Activated CD8-positive, alpha-beta T cell treated with anti-CD3 and anti-CD28 coated beads for 36 hours (primary cell): ENCODE results near the gene FAM221A. TPM values are rescaled to one million over a fixed set of nuclear protein-coding genes. Genes with fewer than 3 reads are reported as not detected.

Experiments used
- ATAC-seq: fragments of 200-7000 bp; cut with Tn5 transposase; one replicate; pipeline ENCODE4 v1.10.0; 2021; ENCODE audit warnings: mild to moderate bottlenecking, moderate library complexity
- CTCF ChIA-PET: fragments of 350-600 bp; sonication (Branson Sonifier 250); formaldehyde crosslinking; loops from one replicate; lab custom pipeline; 2021; ENCODE audit warnings: antibody characterized with exemption; lab: Charles Lee
- POLR2A ChIA-PET: fragments of 350-600 bp; sonication (Branson Sonifier 250); formaldehyde crosslinking; loops from one replicate; lab custom pipeline; 2021; ENCODE audit warnings: antibody characterized with exemption; lab: Charles Lee
- DNase-seq: peaks from one replicate; pipeline ENCODE4 v3.0.0-alpha.2; 2020
- H3K27ac Mint-ChIP-seq: one replicate; pipeline ENCODE4 v1.8.0; 2021; ENCODE audit warnings: mild to moderate bottlenecking, mixed read lengths
- H3K27me3 Mint-ChIP-seq: one replicate; pipeline ENCODE4 v1.8.0; 2021; ENCODE audit warnings: mixed read lengths
- H3K36me3 Mint-ChIP-seq: one replicate; pipeline ENCODE4 v1.8.0; 2021; ENCODE audit warnings: low read depth, mixed read lengths
- H3K4me1 Mint-ChIP-seq: one replicate; pipeline ENCODE4 v1.8.0; 2021; ENCODE audit warnings: low read depth, mixed read lengths
- H3K4me3 Mint-ChIP-seq: one replicate; pipeline ENCODE4 v1.8.0; 2021; ENCODE audit warnings: mild to moderate bottlenecking, moderate library complexity, mixed read lengths
- H3K9me3 Mint-ChIP-seq: one replicate; pipeline ENCODE4 v1.8.0; 2021; ENCODE audit warnings: mixed read lengths
- intact Hi-C: fragments of 100-400 bp; cut with micrococcal nuclease; formaldehyde crosslinking; loops from one replicate; pipeline ENCODE4 v1.10.0; 2022
- total RNA-seq, 2 experiments: library from RNA; stranded (reverse); gene quantifications; one replicate each; pipeline ENCODE4 v1.2.3, GENCODE V29; 2021
- TF ChIP-seq, protein P1 (sequence below): fragments of 200-600 bp; IDR thresholded peaks from one replicate; pipeline ENCODE4 v1.8.0; 2022; ENCODE audit warnings: antibody characterized with exemption, mild to moderate bottlenecking

Gene FAM221A, protein sequence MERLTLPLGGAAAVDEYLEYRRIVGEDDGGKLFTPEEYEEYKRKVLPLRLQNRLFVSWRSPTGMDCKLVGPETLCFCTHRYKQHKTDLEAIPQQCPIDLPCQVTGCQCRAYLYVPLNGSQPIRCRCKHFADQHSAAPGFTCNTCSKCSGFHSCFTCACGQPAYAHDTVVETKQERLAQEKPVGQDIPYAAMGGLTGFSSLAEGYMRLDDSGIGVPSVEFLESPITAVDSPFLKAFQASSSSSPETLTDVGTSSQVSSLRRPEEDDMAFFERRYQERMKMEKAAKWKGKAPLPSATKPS
- 1 to 10 TPM; 7.5 to 7.7 TPM for total RNA-seq

DNA sequence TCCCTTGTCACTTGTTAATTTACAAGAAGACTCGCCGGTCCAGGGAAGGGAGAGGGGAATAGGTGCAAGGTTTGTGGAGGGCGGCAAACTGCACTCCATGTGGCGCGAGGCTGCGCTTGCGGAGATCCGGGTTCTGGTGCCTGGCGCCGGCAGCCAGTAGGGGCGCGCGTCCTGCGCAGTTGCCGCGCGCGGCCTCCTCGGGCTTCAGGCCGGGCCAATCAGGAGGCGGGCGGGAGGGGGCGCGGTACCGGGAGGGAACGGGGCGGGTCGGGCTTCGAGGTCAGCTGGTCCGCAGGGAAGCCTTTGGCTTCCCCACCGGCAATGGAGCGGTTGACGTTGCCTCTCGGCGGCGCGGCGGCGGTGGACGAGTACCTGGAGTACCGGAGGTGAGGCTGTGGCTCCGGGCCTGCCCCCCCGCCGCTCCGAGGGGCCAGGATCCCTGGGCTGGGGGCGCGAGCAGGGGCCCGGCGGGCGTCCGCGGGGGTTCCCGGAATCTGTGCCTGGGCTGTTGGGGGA, at the start of gene FAM221A:
Gene FAM221A, plus strand, starts transcription at position 302 of the 516 bp plus-strand sequence. Its CDS starts 20 bp downstream, at position 322.
- TF ChIP-seq, protein P1, sequence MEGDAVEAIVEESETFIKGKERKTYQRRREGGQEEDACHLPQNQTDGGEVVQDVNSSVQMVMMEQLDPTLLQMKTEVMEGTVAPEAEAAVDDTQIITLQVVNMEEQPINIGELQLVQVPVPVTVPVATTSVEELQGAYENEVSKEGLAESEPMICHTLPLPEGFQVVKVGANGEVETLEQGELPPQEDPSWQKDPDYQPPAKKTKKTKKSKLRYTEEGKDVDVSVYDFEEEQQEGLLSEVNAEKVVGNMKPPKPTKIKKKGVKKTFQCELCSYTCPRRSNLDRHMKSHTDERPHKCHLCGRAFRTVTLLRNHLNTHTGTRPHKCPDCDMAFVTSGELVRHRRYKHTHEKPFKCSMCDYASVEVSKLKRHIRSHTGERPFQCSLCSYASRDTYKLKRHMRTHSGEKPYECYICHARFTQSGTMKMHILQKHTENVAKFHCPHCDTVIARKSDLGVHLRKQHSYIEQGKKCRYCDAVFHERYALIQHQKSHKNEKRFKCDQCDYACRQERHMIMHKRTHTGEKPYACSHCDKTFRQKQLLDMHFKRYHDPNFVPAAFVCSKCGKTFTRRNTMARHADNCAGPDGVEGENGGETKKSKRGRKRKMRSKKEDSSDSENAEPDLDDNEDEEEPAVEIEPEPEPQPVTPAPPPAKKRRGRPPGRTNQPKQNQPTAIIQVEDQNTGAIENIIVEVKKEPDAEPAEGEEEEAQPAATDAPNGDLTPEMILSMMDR, result peak; percentile 58
- Mint-ChIP-seq H3K27me3 (peaks cover under 1% of the 10 kb centered on the region), H3K4me3 (peak within 1 kb of the TSS; percentile 85), H3K9me3 (no peaks in the 10 kb centered on the region), H3K36me3 (peaks cover 3% of the 10 kb centered on the region), H3K4me1 (peaks cover 16% of the 10 kb centered on the region), H3K27ac (peak within 1 kb of the TSS; percentile 75)
- DNase-seq (peak; percentile 89), ATAC-seq (peak; percentile 97)
- CTCF ChIA-PET, result interaction anchor here (0.9 to 12.7 kb wide), 7 partner anchors 11 to 133 kb away, joined by 3 to 84 read pairs (median 4); no protein-coding TSS in a partner anchor
- POLR2A ChIA-PET, result interaction anchor here (1.5 kb wide), 1 partner anchor 9 kb away, joined by 4 read pairs; no protein-coding TSS in a partner anchor
- intact Hi-C loops, result no loop called here

DNA sequence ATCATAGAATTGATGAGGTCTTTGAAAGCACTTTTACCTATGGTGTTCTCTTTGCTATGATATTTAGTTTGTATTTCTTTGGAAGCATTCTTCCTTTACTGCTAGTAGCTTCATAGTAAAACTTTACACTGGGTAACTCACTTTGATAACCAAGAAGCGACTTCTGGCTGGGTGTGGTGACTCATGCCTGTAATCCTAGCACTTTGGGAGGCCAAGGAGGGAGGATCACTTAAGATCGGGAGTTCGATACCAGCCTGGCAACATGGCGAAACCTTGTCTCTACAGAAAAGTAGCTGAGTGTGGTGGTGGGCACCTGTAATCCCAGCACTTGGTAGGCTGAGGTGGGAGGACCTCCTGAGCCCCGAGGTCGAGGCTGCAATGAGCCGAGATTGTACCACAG, 46.6 kb upstream of the FAM221A start:
- Mint-ChIP-seq H3K27me3 (no peaks in the 10 kb centered on the region), H3K4me3 (no peak overlapping the region), H3K36me3 (peaks cover 3% of the 10 kb centered on the region), H3K27ac (no peak overlapping the region), H3K4me1 (no peaks in the 10 kb centered on the region), H3K9me3 (no peaks in the 10 kb centered on the region)
- intact Hi-C loops, result no loop called here
- TF ChIP-seq, protein P1, result no peak
- ATAC-seq, result no peak
- ChIA-PET CTCF (interaction anchor here (0.6 kb wide), 1 partner anchor 9 kb away, joined by 3 read pairs; no protein-coding TSS in a partner anchor), POLR2A (no interaction called here)
- DNase-seq, result no peak

DNA sequence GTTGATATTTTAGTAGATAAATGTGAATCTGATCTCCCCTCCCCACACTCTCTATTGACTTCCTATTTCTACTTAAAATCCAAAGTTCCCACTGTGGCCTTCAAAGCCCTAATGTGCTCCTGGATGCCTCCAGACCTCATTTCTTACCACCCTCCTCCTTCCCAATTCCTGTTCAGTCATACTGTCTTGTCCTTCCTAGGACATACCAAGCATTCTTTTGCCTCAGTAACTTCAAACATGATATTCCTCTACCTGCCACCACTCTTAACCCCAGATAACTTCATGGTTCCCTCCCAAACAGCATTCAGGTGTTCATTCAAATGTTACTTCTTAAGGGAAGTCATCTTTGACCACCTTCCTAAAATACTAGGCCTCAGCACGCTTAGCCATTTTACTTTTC, 34.2 kb upstream of the FAM221A start:
- POLR2A ChIA-PET, result interaction anchor here (0.7 kb wide), 1 partner anchor 792 kb away, joined by 3 read pairs; no protein-coding TSS in a partner anchor
- no peak overlapping the region for H3K4me3 Mint-ChIP-seq
- no peaks in the 10 kb centered on the region for H3K4me1 Mint-ChIP-seq
- no peaks in the 10 kb centered on the region for H3K36me3 Mint-ChIP-seq
- DNase-seq (no peak), ATAC-seq (no peak)
- CTCF ChIA-PET, result no interaction called here
- intact Hi-C loops, result no loop called here
- H3K9me3 Mint-ChIP-seq, result no peaks in the 10 kb centered on the region
- H3K27me3 Mint-ChIP-seq, result no peaks in the 10 kb centered on the region
- no peak overlapping the region for H3K27ac Mint-ChIP-seq
- TF ChIP-seq, protein P1, result no peak

DNA sequence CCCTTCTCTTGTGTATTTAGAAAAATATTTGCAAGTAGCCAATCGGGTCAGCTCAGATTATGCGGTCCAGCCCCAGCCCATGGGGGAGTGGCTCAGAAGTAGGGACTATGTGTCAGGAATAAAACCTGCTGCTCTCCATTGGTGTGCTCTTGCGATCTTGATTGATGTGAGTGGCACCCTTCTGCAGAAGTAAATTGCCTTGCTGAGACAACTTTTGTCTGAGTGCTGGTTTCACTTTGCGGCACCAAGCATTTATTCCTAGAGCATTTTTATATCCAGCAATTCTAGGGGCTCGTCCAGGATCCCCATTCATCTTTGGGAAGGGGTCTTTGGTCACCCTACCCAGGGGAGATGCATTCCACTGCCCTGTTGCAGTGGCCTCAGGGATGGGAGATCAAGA, 26.1 kb upstream of the FAM221A start:
- Mint-ChIP-seq H3K36me3 (peaks cover 4% of the 10 kb centered on the region), H3K4me1 (no peaks in the 10 kb centered on the region), H3K27me3 (no peaks in the 10 kb centered on the region), H3K9me3 (peaks cover 27% of the 10 kb centered on the region), H3K27ac (no peak overlapping the region), H3K4me3 (no peak overlapping the region)
- ATAC-seq (no peak), DNase-seq (no peak)
- intact Hi-C loops, result no loop called here
- POLR2A ChIA-PET, result no interaction called here
- TF ChIP-seq, protein P1, result no peak
- CTCF ChIA-PET, result interaction anchor here (1.7 kb wide), 1 partner anchor 42 kb away, joined by 3 read pairs; no protein-coding TSS in a partner anchor

DNA sequence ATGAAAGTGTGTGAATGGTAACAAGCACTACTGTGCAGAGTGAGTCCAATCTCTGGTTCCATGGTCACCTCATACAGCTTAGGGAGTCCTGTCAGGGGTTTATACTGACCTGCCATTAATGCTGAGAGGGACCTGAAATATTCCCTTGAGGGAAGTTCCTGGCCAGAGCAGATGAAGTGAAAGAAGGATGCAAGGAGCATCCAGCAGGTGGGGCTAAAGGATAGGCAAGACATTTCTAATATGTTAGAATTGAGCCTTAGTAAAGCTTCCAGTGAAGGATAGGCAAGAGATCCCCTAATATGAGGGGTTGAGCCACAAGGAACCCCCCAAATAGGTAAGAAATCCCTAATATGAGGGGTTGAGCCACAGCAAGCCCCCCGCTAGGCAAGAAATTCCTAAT, 25.5 kb upstream of the FAM221A start:
- Mint-ChIP-seq H3K4me1 (no peaks in the 10 kb centered on the region), H3K27me3 (no peaks in the 10 kb centered on the region), H3K27ac (no peak overlapping the region), H3K4me3 (no peak overlapping the region), H3K9me3 (peaks cover 29% of the 10 kb centered on the region), H3K36me3 (peaks cover 4% of the 10 kb centered on the region)
- CTCF ChIA-PET, result no interaction called here
- POLR2A ChIA-PET, result no interaction called here
- peak; percentile 9 for DNase-seq
- no peak for ATAC-seq
- TF ChIP-seq, protein P1, result no peak
- intact Hi-C loops, result no loop called here
